GM23338 (cell line): ENCODE results near the gene MT1F. TPM values are rescaled to one million over a fixed set of nuclear protein-coding genes. Genes with fewer than 3 reads are reported as not detected.

Experiments used
- CTCF ChIP-seq, 2 experiments: fragments of 200-600 bp in 1 of 2; sonication (generic) in 1 of 2; conservative IDR thresholded peaks; 2 replicates each; pipeline versions ENCODE4 v1.5.1 to v1.6.1; 2016 to 2017; ENCODE audit warnings: antibody characterized with exemption in 2 of 2, low read depth in 2 of 2, mild to moderate bottlenecking in 2 of 2, moderate library complexity in 1 of 2
- ETS1 ChIP-seq: IDR thresholded peaks from 2 replicates; pipeline ENCODE4 v1.6.1; 2016; ENCODE audit warnings: antibody characterized with exemption
- EZH2 ChIP-seq: fragments of 200-600 bp; sonication (generic); IDR thresholded peaks from one replicate; pipeline ENCODE4 v1.8.0; 2017; ENCODE audit warnings: antibody characterized with exemption, mild to moderate bottlenecking, low read depth; ENCODE audit not compliant: unreplicated experiment
- EZH2phosphoT487 ChIP-seq: fragments of 200-600 bp; sonication (generic); IDR thresholded peaks from one replicate; pipeline ENCODE4 v1.8.1; 2018; ENCODE audit warnings: antibody characterized with exemption; ENCODE audit not compliant: unreplicated experiment
- NANOG ChIP-seq: IDR thresholded peaks from 2 replicates; pipeline ENCODE4 v1.6.1; 2016; ENCODE audit warnings: antibody characterized with exemption, borderline replicate concordance
- POLR2AphosphoS5 ChIP-seq: IDR thresholded peaks from 2 replicates; pipeline ENCODE4 v1.6.1; 2016; ENCODE audit warnings: antibody characterized with exemption, low read depth
- STAT1 ChIP-seq: IDR thresholded peaks from one replicate; pipeline ENCODE4 v1.6.1; 2016; ENCODE audit warnings: antibody characterized with exemption; ENCODE audit not compliant: unreplicated experiment
- ZNF114 ChIP-seq: fragments of 250-450 bp; sonication (Bioruptor Pico); IDR thresholded peaks from 2 replicates; pipeline ENCODE4 v1.5.0; 2020; ENCODE audit warnings: mild to moderate bottlenecking, moderate library complexity
- ZNF331 ChIP-seq: fragments of 250-450 bp; sonication (Bioruptor Pico); IDR thresholded peaks from 2 replicates; pipeline ENCODE4 v1.5.0; 2020; ENCODE audit warnings: low read depth, mild to moderate bottlenecking, moderate library complexity
- ZNF462 ChIP-seq: fragments of 250-450 bp; sonication (Bioruptor Pico); IDR thresholded peaks from 2 replicates; pipeline ENCODE4 v1.5.0; 2020; ENCODE audit warnings: mild to moderate bottlenecking, moderate library complexity
- polyA plus RNA-seq: library from polyadenylated mRNA; unstranded; fragments of >200 nt; fragmentation: Nextera tagmentation; extraction: Ambion mirVana; gene quantifications from 2 replicates; pipeline ENCODE4 v1.2.1, GENCODE V29; 2016
- total RNA-seq: library from RNA; depleted of rRNA; stranded (reverse); fragments of >200 nt; shearing (Covaris generic); gene quantifications from 2 replicates; pipeline ENCODE4 v1.2.3, GENCODE V29; 2014

The MT1F gene
- total and polyA plus RNA-seq, 2 experiments from 2014 or later = 7.4 to 107 TPM

- no peak for TF ChIP-seq ZNF462
- TF ChIP-seq CTCF (conservative IDR thresholded peaks at IDR 0.05; ENCODE audit: low read depth in 2 of 2) = no peak
- TF ChIP-seq STAT1 = no peak
- TF ChIP-seq ETS1 = no peak
- TF ChIP-seq NANOG = no peak
- TF ChIP-seq EZH2phosphoT487 = no peak
- TF ChIP-seq POLR2AphosphoS5 = no peak
- no peak for TF ChIP-seq EZH2
- TF ChIP-seq ZNF114 = no peak
- no peak for TF ChIP-seq ZNF331 (CRISPR knock-in tag)
These were observed 25.8 kb downstream of the MT1F start (continued) for GRCh38 chr16:56683424-56684172.
